T47D (cell line): ENCODE results near the gene LIPT2.

Experiments used
- DNase-seq, 2 experiments: peaks; one replicate each; pipeline versions ENCODE4 v3.0.0 to v3.0.0-alpha.2; 2011 to 2012; ENCODE audit warnings: low read depth in 1 of 2, low spot score in 1 of 2
- JUND ChIP-seq: IDR thresholded peaks from 2 replicates; pipeline ENCODE4 v1.6.1; 2012; ENCODE audit warnings: low read depth
- in situ Hi-C: cut with HindIII; loops from 2 replicates; pipeline ENCODE4 v1.10.0; 2016; ENCODE audit warnings: low sequenced_read_pairs, low pct_unique_long_range_greater_than_20kb

Gene LIPT2

GRCh38 chr11:74450318-74450717 lies 43.2 kb downstream of the LIPT2 start:
- no peak for DNase-seq
- in situ Hi-C loops, result no loop called here
- TF ChIP-seq JUND, result no peak

- in situ Hi-C loops, result no loop called here
- no peak for TF ChIP-seq JUND
- DNase-seq, result peak; percentile 56 to 87
These were observed 44.1 kb downstream of the LIPT2 start for GRCh38 chr11:74449369-74449931.

DNA sequence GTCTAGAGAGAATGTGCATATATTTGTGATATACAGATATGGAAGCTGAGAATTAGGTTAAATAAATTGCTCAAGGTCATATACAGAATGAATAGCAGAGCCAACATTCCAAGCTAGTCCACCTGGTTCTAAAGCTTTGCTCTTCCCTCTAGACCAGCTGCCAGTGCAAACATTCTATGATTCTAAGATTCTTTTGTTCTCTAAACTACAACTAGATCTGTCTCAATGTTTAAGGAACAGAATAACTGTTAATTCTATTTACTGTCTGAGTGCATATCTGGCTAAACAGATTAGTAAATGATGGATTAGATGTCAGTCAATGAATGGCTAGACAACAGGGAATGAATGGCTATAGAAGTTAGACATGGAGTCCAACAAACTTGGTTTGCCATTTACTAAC lies 45.8 kb downstream of the LIPT2 start:
- peak; percentile 55; the same call in 1 of the 2 replicates for TF ChIP-seq JUND
- DNase-seq, result peak in 1 of 2 experiments; percentile 85
- in situ Hi-C loops, result no loop called here

DNA sequence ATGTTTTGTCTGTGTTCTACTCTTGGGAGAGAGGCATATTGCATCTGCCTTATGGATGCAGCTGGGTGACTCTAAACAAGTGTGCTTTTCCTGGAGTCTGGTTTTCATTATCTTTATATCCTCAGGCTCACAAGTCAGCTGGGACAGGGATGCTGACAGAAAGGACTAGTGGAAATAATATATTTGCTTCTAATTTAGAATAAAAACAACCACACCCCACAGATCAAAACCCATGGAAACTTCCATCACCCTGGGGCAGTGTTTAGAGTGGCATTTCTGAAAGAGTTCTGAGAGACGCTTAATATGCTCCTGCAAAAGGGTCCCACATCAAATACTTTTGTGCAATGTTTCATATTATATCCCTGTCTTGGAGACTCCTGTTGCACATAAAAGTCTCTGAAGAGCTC lies 47.0 kb downstream of the LIPT2 start:
- in situ Hi-C loops, result no loop called here
- DNase-seq, result no peak
- TF ChIP-seq JUND, result no peak

DNA sequence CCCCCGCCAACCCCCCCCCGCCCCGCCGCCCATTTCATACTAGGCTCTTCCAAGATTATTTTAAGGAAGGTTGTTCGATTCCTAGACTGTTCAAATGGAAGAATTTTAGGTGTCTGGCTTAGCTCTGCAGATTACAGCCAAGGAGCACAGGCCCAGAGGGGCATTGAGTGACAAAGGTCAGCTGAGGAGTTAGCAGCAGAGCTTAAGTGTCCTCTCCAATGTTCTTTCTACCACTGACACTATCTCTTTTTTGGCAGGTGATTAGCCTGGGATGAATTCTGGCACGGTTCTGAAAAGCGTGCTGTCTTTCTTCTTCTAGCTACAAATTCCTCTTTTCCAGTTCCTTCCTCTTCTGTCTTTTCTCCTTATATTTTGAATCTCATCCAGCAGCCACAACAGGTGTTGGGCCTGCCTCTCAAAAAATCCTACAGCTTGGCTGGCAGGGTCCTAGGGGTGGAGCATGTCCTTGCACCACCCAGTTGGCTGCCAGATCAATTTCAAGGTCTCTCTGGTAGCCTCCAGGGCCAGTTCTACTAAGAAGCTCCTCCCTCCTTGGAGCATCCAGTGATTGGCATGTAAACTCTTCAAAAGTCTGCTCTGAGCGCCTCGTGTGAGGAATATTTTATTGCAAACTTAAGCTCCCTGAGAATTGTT lies 49.2 kb downstream of the LIPT2 start:
- in situ Hi-C loops, result no loop called here
- no peak for TF ChIP-seq JUND
- no peak for DNase-seq

GRCh38 chr11:74443071-74443864 lies 50.3 kb downstream of the LIPT2 start:
- peak; percentile 58 to 86 for DNase-seq
- TF ChIP-seq JUND, result no peak
- in situ Hi-C loops, result no loop called here

GRCh38 chr11:74442636-74443035 lies 50.9 kb downstream of the LIPT2 start:
- in situ Hi-C loops, result no loop called here
- TF ChIP-seq JUND, result no peak
- DNase-seq, result no peak
